ENCODE measurements around the gene PA2G4. TPM values are rescaled to one million over a fixed set of nuclear protein-coding genes. Genes with fewer than 3 reads are reported as not detected.
"Not testable (repeated sequence)": the region's sequence is repeated elsewhere in the genome, so short reads cannot be mapped to it uniquely, and the experiment has no call there.

Gene PA2G4
- total RNA-seq, 1 donor from 2014 or later: 125 TPM

GRCh38 chr12:56101045-56101444 lies 3.3 kb upstream of the PA2G4 start:
- ATAC-seq: no peak

- no peak for ATAC-seq
Observed at GRCh38 chr12:56102683-56103065, 1.7 kb upstream of the PA2G4 start.

DNA sequence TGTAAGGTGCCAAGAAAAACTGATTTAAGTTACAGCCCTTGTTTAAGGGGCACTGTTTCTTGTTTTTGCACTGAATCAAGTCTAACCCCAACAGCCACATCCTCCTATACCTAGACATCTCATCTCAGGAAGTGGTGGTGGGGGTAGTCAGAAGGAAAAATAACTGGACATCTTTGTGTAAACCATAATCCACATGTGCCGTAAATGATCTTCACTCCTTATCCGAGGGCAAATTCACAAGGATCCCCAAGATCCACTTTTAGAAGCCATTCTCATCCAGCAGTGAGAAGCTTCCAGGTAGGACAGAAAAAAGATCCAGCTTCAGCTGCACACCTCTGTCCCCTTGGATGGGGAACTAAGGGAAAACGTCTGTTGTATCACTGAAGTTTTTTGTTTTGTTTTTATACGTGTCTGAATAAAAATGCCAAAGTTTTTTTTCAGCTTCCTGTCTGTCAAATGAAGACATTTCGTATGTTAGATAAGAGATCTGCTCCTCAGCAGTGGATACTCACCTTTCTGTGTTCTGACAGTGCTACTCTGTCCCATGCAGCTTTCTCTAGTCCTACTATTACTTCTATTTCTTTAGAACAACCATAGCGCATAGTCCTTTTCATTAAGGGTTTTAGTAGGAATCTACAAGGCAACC lies 1.2 kb upstream of the PA2G4 start:
- ATAC-seq: no peak

- ATAC-seq: no peak
Observed at GRCh38 chr12:56103823-56104108, 593 bp upstream of the PA2G4 start.

GRCh38 chr12:56104815-56105608 lies 653 bp downstream of the PA2G4 start:
- peak; percentile 33 for ATAC-seq

DNA sequence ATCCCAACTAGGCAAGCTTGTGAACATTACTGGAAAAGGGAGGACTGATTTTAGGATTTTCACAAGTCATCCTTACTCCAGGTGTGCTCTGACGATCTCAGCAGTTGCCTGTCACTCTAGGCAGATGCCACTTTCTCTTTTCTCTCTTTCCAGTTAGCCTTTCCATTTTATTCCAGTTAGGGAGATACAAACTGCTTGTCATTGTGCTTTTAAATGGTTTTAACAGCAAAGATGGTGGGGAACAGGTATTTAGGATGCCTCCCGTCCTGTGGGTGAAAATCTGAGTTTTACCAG lies 1.2 kb downstream of the PA2G4 start:
- no peak for ATAC-seq

DNA sequence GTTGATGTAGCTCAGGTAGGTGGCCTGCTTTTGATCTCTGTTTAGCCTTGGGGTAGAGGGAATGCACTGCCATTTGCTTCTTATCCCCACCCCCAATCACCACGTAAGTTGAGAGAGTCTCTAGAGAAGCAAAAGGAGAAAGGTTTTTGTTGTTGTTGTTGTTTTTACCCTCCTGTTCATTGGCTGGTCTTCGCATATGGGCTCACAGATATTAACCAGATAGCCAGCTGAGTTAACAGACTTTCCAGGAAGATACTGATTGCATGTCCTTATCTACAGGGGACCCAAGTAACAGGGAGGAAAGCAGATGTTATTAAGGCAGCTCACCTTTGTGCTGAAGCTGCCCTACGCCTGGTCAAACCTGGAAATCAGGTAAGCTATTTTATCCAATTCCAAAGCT lies 2.9 kb downstream of the PA2G4 start:
- no peak for ATAC-seq

DNA sequence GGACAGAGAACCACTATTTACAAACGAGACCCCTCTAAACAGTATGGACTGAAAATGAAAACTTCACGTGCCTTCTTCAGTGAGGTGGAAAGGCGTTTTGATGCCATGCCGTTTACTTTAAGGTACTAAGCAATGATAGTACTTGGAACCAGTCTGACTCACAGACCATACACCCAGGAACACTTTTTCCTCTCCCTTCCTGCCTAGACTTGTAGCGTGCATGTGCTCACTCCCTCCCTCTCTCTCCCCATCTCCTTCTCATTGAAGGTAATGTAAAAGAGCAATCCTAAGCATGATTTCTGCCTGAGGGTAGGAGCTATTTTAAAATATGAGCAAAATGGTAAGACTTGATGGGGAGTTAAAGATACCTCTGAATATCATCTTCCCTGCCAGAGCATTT lies 6.2 kb downstream of the PA2G4 start:
- ATAC-seq: peak; percentile 90

DNA sequence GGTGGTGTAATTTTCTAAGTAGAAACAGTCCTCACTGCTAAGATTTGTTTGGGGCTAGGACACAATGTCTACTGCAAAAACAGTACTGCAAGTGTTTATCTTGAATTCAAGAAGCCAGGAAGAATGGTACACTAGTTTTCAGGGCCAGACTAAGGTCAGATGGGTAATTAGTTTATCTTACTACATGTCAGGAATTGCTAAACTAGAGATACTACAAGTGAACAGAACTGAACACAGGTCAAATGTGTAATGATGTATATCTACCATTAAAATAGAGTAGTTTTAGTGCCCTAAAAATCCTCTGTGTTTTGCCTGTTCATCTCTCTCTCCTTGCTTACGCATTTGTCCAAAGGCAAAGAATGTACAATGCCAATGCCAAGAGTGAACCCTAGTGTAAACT lies 9.7 kb downstream of the PA2G4 start:
- no peak for ATAC-seq

DNA sequence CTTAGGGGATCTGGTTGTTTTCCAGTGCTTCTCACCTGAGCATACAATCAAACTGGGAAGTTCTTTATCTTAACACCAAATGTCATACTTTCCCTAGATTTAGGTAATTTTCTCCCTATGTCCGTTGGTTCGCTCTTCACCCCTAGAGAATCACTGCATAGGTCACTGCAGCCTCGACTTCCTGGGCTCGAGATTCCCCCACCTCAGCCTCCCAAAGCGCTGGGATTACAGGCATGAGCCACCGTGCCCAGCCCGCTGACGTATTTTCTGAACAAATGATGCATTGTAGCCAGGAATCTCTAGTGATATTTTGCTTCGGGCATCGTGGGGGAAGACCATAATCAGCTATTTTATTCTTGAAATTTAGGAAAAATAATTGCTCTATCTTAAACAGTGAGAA lies 11.0 kb downstream of the PA2G4 start:
- no peak for ATAC-seq

DNA sequence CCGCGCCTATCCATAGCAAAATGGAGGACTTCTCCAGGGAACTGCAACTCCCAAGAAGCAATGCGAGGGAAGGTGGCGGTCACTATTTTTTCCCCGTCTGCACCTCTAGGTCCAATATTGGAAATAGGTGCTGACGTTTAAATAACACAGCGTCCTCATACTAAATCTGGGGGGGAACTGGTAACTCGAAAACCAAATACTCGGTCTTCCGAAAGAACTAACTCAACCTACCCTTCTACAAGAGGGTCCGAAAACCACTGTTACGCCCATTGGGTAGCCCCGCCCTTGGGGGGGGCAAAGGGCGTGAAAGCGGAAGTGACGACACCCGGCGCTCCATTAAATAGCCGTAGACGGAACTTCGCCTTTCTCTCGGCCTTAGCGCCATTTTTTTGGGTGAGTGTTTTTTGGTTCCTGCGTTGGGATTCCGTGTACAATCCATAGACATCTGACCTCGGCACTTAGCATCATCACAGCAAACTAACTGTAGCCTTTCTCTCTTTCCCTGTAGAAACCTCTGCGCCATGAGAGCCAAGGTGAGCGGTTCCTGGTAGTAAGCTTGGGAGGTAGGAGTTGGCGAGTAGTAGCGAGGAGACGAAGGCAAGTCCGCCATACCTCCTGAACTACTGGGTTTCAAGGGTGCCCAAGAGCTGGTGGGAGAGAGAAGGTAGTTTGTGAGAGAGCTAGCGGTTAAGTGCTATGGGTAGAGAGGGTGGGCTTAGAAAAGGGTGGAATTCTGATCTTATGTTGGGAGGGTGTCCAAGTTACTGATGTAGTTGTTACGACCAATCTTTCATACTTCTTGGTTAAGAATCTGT lies 12.1 kb downstream of the PA2G4 start, which contains the start of gene RPL41:
RPL41 (plus strand) TSS at position 367 of the 815 bp plus-strand sequence.
- peak; percentile 69 for ATAC-seq

DNA sequence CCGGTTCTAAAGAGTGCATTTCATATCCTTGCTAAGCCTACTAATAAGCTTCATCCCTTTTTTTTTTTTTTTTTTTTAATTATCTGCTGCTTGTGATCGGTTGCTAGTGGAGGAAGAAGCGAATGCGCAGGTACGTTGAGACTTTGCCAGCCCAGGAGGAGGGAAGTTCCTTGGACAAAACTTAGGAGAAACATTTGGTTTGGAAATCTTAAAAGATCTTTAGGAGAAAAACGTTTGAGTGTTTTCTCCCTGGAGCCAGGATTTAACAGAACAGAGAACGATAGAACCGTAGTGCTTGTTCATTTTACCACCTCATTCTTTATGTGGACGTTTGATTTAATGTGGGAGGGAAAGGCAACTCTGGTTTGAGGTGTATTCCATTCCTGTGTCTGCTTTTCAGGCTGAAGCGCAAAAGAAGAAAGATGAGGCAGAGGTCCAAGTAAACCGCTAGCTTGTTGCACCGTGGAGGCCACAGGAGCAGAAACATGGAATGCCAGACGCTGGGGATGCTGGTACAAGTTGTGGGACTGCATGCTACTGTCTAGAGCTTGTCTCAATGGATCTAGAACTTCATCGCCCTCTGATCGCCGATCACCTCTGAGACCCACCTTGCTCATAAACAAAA lies 12.8 kb downstream of the PA2G4 start:
- ATAC-seq: not testable (repeated sequence)

DNA sequence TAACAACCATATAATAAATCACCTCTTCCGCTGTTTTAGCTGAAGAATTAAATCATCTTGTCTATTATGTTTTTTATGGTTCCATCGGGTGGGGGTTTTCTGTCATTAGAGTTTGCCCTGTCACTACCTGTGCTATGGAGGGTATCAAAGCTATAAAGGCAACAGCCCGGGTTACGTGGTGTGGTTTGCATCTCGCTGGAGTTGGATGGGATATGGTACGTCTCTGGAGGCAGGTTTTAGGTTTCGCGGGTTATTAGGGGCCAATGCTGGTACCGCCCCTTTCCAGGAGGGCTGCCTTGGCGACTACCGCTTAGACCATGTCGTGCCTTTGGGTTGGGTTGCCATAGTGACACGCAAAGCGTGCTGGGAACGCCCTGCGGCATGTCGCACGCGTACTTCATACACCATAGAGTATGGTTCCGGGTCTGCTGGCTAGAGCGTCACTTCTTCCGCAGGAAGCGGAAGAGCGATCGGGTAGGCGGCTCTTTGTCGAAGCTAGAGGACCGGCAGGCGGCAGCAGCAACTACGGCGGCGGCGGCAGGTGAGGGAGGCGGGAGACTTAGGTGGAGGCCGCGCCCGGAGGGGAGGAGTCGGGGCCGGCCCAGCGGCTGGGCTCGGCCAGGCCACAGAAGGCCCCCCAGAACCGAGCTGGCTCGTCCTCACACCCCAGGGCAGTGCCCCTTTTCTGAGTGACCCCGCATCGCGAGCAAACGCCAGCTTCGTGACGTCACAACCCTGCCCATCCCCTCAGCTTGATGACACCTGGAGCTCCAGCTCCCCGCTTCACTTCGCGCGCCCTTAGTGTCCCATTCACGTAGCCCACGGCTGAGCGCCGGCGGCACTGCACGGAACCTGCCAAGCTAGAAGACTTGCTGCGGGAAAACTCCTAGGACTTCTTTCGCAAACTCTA lies 13.7 kb downstream of the PA2G4 start, which contains the start of gene ZC3H10:
ZC3H10 (plus strand) TSS at position 489 of the 910 bp plus-strand sequence. CDS start 2,297 bp downstream, outside the sequence.
- peak; percentile 90 for ATAC-seq

DNA sequence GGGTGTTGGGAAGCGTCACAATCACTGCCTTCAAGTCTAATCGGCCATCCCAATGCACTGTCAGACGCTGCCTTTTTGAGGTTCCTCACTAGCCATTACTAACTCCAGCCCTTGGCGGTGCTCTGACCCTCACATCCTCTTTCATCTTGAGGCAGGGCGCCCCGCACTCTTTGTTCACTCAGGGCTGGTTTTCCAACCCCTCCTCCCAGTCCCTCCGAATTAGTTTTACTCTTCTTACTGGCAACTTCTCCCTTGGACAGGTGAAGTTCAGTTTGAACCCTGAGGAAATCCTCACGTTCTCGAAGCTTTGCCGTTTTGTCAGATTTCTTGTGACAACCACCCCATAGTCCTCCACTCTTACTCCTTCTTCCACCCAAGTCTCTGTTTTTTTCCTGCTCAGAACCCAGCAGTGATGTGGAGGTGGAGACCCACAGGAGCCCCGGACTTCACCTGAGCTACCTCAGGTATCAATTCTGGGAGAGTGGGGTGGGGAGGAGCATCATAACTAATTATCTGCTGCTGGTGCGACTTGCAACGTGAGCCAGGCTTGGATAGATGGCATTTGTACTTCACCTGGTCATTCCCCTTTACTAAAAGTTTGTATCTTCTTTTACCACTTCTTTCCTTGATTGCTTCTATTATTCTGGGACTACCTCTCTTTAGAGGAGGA lies 14.5 kb downstream of the PA2G4 start:
- no peak for ATAC-seq

DNA sequence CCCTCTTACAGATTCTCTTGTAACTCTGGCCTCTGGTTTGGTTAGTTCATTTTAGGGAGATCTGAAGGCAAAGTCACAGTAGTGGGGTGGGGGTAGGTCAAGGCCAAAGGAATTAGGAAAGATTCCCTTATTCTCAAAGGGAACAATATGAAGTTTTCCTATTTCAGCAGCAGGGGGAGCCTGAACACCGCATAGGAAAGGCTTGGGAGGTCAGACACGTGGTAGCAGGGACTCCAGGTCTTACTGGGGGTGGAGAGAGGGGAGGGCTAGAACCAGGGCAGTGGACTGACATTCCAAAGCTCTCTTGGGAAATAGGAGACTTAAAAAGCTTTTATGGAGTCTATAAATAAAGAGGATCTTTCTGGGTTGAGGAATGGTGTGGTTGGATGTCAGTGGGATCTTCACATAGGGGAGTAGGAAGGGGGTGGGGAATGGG lies 15.0 kb downstream of the PA2G4 start:
- peak; percentile 34 for ATAC-seq

GRCh38 chr12:56120158-56120846 lies 15.9 kb downstream of the PA2G4 start:
- ATAC-seq: no peak

DNA sequence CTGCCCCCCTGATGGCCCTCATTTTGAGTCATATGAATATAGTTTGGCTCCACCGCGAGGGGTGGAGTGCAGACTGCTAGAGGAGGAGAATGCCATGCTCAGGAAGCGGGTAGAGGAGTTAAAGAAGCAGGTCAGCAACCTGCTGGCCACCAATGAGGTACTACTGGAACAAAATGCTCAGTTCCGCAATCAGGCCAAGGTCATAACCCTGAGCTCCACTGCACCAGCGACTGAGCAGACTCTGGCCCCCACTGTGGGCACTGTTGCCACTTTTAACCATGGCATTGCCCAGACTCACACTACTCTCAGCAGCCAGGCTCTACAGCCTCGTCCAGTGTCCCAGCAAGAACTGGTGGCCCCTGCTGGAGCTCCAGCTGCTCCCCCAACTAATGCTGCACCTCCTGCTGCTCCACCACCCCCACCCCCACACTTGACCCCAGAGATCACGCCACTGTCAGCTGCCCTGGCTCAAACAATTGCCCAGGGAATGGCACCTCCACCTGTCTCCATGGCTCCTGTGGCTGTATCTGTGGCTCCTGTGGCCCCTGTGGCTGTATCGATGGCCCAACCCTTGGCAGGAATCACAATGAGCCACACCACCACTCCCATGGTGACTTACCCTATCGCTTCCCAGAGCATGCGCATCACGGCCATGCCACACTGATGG lies 17.0 kb downstream of the PA2G4 start:
- ATAC-seq: no peak

DNA sequence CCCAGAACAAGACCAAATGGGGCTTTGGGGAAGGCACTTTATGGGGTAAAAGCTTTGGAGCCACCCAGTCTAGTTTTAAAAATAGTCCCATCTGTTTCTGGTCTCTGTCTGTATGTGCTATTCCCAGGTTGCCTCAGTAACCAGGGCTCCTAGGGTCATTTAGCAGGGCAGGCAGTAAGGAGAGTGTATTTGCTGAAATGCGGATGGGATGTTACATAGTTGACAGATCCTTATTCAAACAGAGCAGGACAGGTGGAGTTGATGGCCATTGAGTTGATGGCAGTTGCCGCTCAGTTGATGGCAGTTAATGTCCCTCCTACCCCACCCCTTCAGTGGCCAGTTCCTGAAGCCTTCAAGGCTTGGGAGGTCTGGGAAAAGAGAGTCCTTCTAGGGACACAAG lies 18.3 kb downstream of the PA2G4 start:
- ATAC-seq: no peak

GRCh38 chr12:56124133-56124532 lies 19.8 kb downstream of the PA2G4 start:
- no peak for ATAC-seq

- no peak for ATAC-seq
Observed at GRCh38 chr12:56126732-56127239, 22.4 kb downstream of the PA2G4 start.

Measured in esophagus mucosa (tissue), 1 donor.